Pancreas (tissue), 10 donors: ENCODE results near the gene DCAF8L2. TPM values are rescaled to one million over a fixed set of nuclear protein-coding genes. Genes with fewer than 3 reads are reported as not detected.

ENCODE experiments used
- ATAC-seq, 4 donors: fragments of 200-7000 bp; cut with Tn5 transposase; one replicate each; pipeline versions ENCODE4 v1.8.0 to v1.9.1; 2020; ENCODE audit warnings: mild to moderate bottlenecking in 4 of 4, moderate library complexity in 4 of 4
- DNase-seq, 6 donors: peaks; one replicate each; pipeline ENCODE4 v3.0.0-alpha.2; 2020
- FAIRE-seq: peaks from 2 replicates; lab custom pipeline; 2012; peaks lifted over from hg19 to GRCh38; lab: Jason Lieb, UNC
- H3K27ac ChIP-seq, 4 donors: fragments of 200-600 bp; sonication (generic); 1 replicate in 3 of 4; 2 replicates in 1 of 4; pipeline versions ENCODE4 v1.5.0 to v1.8.0; 2020
- H3K27me3 ChIP-seq, 4 donors: fragments of 200-600 bp; one replicate each; pipeline ENCODE4 v1.8.0; 2021
- H3K36me3 ChIP-seq, 3 donors: fragments of 200-600 bp; sonication (generic) in 1 of 3; one replicate each; pipeline versions ENCODE4 v1.5.0 to v1.8.0; 2020 to 2021
- H3K4me1 ChIP-seq, 3 donors: fragments of 200-600 bp; one replicate each; pipeline ENCODE4 v1.8.0; 2021
- H3K4me3 ChIP-seq, 4 donors: fragments of 200-600 bp; sonication (generic) in 2 of 4; one replicate each; pipeline versions ENCODE4 v1.5.0 to v1.8.0; 2020 to 2021
- H3K9me3 ChIP-seq, 4 donors: fragments of 200-600 bp; one replicate each; pipeline ENCODE4 v1.8.0; 2021
- WGBS, 2 donors: extraction: QIAGEN DNeasy Blood & Tissue Kit; methylation state at CpG; one replicate each; pipeline ENCODE4 v1.1.7; 2013; 5-methylcytosine and 5-hydroxymethylcytosine counted together
- intact Hi-C, 3 donors: fragments of 100-400 bp; cut with DNase I; formaldehyde crosslinking; loops; one replicate each; pipeline versions ENCODE4 v1.11.1 to v1.14.2; 2022
- polyA plus RNA-seq, 2 donors: library from polyadenylated mRNA; stranded (reverse); fragments of 200-250 nt; gene quantifications; one replicate each; pipeline ENCODE4 v1.2.3, GENCODE V29; 2013
- total RNA-seq, 6 donors: library from RNA; stranded (reverse); fragmentation: NEBNext Ultra II Directional in 4 of 6; extraction: Animal tissue kit (Norgen Biotek cat#: 25700) in 4 of 6; gene quantifications; one replicate each; pipeline versions ENCODE4 v1.2.1 to v1.2.4, GENCODE V29; 2021 to 2023
- TF ChIP-seq, protein P1 (sequence below), 4 donors: fragments of 200-600 bp; sonication (generic) in 3 of 4; IDR thresholded peaks; one replicate each; pipeline versions ENCODE4 v1.5.0 to v1.8.0; 2021; ENCODE audit warnings: antibody characterized with exemption in 4 of 4
- donor health status: healthy with polysubstance abuse.
- donor health status: DM: no; HTN: no; CAD: no; lungs with moderate emphysema.
- donor health status: DM: no; HTN: no; CAD: no.
- donor health status: control.
- donor health status: control.
- donor health status: Bipolar disorder and iron deficiency.
- donor health status: DM: yes; HTN: yes; CAD: no.
- donor health status: DM: no; HTN: no; CAD: no.
- donor health status: DM: no; HTN: no; CAD: no.
- donor health status: DM: yes; HTN: yes; CAD: no.

The DCAF8L2 gene
- total and polyA plus RNA-seq, 8 donors: not detected

- no peaks in the 10 kb centered on the region for H3K4me1 ChIP-seq
- peak; percentile 5 for FAIRE-seq
- H3K9me3 ChIP-seq: no peaks in the 10 kb centered on the region
- TF ChIP-seq, protein P1, sequence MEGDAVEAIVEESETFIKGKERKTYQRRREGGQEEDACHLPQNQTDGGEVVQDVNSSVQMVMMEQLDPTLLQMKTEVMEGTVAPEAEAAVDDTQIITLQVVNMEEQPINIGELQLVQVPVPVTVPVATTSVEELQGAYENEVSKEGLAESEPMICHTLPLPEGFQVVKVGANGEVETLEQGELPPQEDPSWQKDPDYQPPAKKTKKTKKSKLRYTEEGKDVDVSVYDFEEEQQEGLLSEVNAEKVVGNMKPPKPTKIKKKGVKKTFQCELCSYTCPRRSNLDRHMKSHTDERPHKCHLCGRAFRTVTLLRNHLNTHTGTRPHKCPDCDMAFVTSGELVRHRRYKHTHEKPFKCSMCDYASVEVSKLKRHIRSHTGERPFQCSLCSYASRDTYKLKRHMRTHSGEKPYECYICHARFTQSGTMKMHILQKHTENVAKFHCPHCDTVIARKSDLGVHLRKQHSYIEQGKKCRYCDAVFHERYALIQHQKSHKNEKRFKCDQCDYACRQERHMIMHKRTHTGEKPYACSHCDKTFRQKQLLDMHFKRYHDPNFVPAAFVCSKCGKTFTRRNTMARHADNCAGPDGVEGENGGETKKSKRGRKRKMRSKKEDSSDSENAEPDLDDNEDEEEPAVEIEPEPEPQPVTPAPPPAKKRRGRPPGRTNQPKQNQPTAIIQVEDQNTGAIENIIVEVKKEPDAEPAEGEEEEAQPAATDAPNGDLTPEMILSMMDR (IDR thresholded peaks at IDR 0.05): no peak
- no peak for DNase-seq
- ATAC-seq: no peak
- no peak overlapping the region for H3K27ac ChIP-seq
- no peaks in the 10 kb centered on the region for H3K36me3 ChIP-seq
- no peak overlapping the region for H3K4me3 ChIP-seq
- intact Hi-C loops: no loop called here
- WGBS, 2 donors: 12 to 35% methylated on average over 1 of the region's 1 CpG
- H3K27me3 ChIP-seq: no peaks in the 10 kb centered on the region
Measured at GRCh38 chrX:27706526-27706925, 116.4 kb downstream of the DCAF8L2 start.

DNA sequence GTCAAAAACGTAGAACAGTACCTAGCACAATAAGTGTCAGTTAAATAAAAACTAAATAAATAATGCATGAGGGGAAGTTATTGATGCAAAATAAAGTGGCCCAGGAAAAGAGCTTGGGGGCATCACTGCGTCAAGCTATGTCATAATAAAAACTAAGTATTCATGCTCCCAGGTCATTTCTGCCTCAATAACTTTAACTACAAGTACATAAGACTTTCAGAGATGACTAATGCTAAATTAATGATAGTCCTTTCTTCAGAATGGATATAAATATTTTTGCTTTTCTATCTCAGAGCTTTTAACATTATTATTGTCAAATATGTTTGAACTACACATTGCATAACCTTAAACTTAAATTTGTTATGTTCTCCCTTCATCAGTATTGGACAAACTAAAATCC, 125.5 kb downstream of the DCAF8L2 start:
- H3K27ac ChIP-seq: no peak overlapping the region
- H3K4me1 ChIP-seq: no peaks in the 10 kb centered on the region
- intact Hi-C loops: no loop called here
- no peak overlapping the region for H3K4me3 ChIP-seq
- H3K9me3 ChIP-seq: no peaks in the 10 kb centered on the region
- FAIRE-seq (no peak), ATAC-seq (no peak), DNase-seq (no peak)
- H3K36me3 ChIP-seq: no peaks in the 10 kb centered on the region
- H3K27me3 ChIP-seq: peaks cover 0 to 8% (median under 1%) of the 10 kb centered on the region in 4 donors
- 40 to 54% methylated on average over 2 of the region's 2 CpGs for WGBS, 2 donors
- TF ChIP-seq, protein P1 (IDR thresholded peaks at IDR 0.05): no peak

- DNase-seq: no peak
- Histone ChIP-seq H3K4me3 (no peak overlapping the region), H3K36me3 (no peaks in the 10 kb centered on the region), H3K27ac (no peak overlapping the region), H3K4me1 (no peaks in the 10 kb centered on the region), H3K27me3 (peaks cover 0 to 15% (median 0%) of the 10 kb centered on the region in 4 donors), H3K9me3 (no peaks in the 10 kb centered on the region)
- intact Hi-C loops: no loop called here
- TF ChIP-seq, protein P1 (IDR thresholded peaks at IDR 0.05): no peak
- FAIRE-seq: no peak
- 31 to 38% methylated on average over 3 of the region's 3 CpGs for WGBS, 2 donors
- ATAC-seq: no peak
Measured at GRCh38 chrX:27728291-27728690, 138.1 kb downstream of the DCAF8L2 start.

DNA sequence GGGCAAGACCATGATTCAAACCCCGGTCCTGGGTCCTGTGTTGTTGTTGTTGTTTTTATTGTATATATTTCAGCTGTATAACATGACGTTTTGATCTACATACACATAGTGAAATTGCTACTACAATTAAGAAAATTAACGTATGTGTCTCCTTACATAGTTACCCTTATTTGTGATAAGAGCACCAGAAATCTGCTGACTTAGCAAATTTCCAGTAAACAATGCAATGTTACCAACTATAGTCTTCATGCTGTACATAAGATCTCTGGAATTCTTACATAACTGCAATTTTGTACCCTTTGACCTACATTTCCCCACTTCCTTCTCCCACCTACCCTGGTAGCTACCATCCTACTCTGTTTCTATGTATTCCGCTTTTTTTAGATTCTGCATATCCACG, 141.8 kb downstream of the DCAF8L2 start:
- H3K4me3 ChIP-seq: no peak overlapping the region
- no peak for FAIRE-seq
- H3K27me3 ChIP-seq: peaks cover 0 to 13% (median 0%) of the 10 kb centered on the region in 4 donors
- no peak for ATAC-seq
- no peaks in the 10 kb centered on the region for H3K4me1 ChIP-seq
- no peaks in the 10 kb centered on the region for H3K9me3 ChIP-seq
- H3K36me3 ChIP-seq: no peaks in the 10 kb centered on the region
- no peak for DNase-seq
- H3K27ac ChIP-seq: no peak overlapping the region
- TF ChIP-seq, protein P1 (IDR thresholded peaks at IDR 0.05): no peak
- WGBS, 2 donors: 68 to 69% methylated on average over 5 of the region's 5 CpGs
- intact Hi-C loops: no loop called here

GRCh38 chrX:27735914-27736313, 145.8 kb downstream of the DCAF8L2 start:
- Histone ChIP-seq H3K27ac (no peak overlapping the region), H3K4me3 (no peak overlapping the region), H3K9me3 (no peaks in the 10 kb centered on the region), H3K36me3 (no peaks in the 10 kb centered on the region), H3K4me1 (no peaks in the 10 kb centered on the region), H3K27me3 (peaks cover 0 to 11% (median 0%) of the 10 kb centered on the region in 4 donors)
- FAIRE-seq: no peak
- intact Hi-C loops: no loop called here
- no peak for ATAC-seq
- WGBS, 2 donors: 54 to 57% methylated on average over 3 of the region's 3 CpGs
- TF ChIP-seq, protein P1 (IDR thresholded peaks at IDR 0.05): no peak
- DNase-seq: no peak
